ENCODE measurements around the gene OR1J1.

Gene OR1J1

DNA sequence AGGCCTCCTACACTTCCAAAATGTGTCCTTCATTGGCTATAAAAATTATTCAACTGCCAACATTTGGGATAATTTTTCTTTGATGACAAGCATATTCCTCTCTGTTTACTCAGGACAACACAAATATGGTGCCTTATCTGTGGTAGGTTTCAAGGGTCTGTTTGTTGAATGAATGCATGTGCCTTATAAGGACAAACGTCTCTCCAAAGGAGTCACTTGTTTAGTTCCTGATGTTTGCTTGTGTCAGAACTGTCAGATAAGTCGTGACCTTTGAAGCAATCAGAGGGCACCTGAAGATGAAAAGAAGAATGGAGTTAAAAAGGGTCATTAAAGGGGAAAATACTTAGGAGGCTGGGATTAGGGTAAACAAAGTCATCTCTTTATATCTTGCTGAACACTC lies 29.2 kb upstream of the OR1J1 start:
- no peak for DNase-seq (ENCODE audit: low spot score)
- TF ChIP-seq, protein P1, sequence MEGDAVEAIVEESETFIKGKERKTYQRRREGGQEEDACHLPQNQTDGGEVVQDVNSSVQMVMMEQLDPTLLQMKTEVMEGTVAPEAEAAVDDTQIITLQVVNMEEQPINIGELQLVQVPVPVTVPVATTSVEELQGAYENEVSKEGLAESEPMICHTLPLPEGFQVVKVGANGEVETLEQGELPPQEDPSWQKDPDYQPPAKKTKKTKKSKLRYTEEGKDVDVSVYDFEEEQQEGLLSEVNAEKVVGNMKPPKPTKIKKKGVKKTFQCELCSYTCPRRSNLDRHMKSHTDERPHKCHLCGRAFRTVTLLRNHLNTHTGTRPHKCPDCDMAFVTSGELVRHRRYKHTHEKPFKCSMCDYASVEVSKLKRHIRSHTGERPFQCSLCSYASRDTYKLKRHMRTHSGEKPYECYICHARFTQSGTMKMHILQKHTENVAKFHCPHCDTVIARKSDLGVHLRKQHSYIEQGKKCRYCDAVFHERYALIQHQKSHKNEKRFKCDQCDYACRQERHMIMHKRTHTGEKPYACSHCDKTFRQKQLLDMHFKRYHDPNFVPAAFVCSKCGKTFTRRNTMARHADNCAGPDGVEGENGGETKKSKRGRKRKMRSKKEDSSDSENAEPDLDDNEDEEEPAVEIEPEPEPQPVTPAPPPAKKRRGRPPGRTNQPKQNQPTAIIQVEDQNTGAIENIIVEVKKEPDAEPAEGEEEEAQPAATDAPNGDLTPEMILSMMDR (IDR thresholded peaks at IDR 0.05; ENCODE audit: extremely low read depth, missing control alignments): no peak

DNA sequence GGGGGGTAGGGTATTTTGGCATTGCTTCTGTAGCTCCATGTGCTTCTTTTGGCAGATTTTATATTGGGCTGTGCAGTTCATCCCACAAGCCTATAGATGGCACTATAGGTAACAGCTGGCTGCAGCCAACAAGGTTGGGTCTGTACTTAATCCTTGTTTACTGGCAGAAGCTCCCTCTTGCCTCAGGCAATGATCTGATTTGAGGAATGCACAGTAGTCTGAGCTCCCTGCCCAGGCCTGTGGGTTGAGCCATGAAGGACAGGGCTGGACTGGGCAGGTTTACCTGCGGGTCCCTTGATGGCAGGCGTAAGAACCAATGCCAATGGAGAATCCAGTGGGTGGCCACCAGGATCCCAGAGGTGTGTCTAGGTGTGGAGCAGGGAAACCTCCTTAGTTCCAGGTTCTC lies 21.2 kb upstream of the OR1J1 start:
- DNase-seq (ENCODE audit: low spot score): peak; percentile 47
- TF ChIP-seq, protein P1 (IDR thresholded peaks at IDR 0.05; ENCODE audit: extremely low read depth, missing control alignments): peak; percentile 75

DNA sequence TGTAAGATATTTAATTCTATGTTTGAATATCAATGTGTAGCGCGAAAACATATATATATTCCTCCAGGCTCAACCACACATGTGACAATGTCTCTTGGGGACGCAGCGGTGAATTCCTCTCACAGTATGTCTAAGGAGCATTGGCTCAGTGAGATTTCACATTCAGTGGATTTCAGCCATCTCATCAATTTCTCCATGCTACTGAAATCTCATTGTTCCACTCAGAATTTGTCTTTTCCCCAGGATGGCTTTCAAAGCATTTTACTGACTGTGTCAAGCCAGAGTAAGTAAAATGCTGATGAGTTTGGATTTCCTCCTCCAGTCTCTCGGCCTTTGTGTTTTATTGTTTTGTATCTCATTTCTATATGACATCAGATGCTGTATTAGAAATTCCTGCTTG lies 1.3 kb upstream of the OR1J1 start:
- TF ChIP-seq, protein P1 (IDR thresholded peaks at IDR 0.05; ENCODE audit: extremely low read depth, missing control alignments): no peak
- DNase-seq (ENCODE audit: low spot score): no peak

DNA sequence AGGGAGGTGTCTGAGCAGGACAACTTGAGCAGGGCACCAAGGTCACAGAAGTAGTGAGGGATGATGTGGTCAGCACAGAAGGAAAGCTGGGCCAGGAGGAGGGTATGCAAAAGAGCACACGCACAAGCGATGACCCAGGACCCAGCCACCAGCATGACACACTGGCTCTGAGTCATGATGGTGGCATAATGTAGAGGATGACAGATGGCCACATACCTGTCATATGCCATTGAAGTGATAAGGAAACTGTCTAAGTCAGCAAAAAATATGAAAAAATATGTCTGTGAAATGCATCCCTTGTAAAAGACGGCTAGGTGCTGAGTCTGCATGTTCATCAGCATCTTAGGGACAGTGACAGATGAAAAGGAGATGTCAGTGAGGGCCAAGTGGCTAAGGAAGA lies 380 bp downstream of the OR1J1 start:
- TF ChIP-seq, protein P1 (IDR thresholded peaks at IDR 0.05; ENCODE audit: extremely low read depth, missing control alignments): no peak
- DNase-seq (ENCODE audit: low spot score): no peak

DNA sequence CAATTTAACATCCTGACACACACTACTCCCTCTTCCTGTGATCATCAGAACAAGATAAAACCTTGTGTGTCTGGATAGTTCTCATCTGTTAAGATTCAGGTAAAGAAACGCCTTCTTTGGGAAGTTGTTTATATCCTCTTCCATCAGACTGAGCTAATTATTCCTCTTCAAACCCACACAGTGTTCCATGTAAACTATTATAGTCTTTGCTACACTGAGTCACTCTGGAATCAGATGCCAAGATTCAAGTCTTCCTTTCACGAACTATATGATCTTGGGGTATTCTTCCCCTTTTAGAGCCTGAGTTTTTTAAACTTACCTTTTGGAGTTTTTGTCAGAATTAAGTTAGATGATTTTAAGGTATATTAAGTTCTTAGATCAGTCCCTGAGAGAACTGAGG lies 2.0 kb downstream of the OR1J1 start:
- DNase-seq (ENCODE audit: low spot score): no peak
- TF ChIP-seq, protein P1 (IDR thresholded peaks at IDR 0.05; ENCODE audit: extremely low read depth, missing control alignments): no peak

DNA sequence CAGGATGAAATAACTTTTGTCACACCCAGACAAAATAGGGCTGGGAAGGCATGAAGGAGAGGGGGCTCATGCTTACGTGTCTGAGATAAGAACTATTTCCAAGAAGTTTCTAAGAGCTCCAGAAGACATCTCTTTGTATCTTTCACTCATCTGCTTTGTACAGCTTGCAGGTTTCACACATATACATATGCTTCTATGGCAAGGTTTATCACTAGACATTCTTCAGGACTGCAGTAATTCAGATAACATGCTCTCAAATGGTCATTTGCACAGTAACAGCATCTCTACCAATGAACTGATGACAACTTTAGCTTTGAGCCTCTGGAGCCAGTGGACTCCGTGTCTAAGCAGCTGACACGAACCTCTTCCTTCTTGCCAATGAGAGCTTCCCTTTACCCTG lies 3.2 kb downstream of the OR1J1 start:
- no peak for DNase-seq (ENCODE audit: low spot score)
- TF ChIP-seq, protein P1 (IDR thresholded peaks at IDR 0.05; ENCODE audit: extremely low read depth, missing control alignments): no peak

DNA sequence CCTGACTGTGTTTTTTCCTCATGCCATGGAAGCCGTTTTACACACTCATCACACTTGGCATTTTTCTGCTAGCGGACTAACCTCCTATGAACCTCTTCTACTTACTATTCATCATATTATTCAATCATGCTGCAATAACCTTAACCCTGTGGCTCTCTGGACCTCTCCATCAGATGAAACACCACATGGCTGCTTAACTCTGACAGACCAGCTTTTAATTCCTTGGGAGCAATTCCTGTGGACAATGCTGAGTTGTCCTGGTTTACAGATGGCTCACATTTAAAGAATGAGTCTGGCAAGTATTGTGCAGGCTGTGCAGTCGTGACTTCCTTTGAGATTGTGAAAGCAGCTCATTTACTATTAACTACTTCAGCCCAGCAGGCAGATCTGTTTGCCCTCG lies 9.0 kb downstream of the OR1J1 start:
- TF ChIP-seq, protein P1 (IDR thresholded peaks at IDR 0.05; ENCODE audit: extremely low read depth, missing control alignments): no peak
- no peak for DNase-seq (ENCODE audit: low spot score)

Data from GM20000 (cell line).